ENCODE results near the gene IZUMO1R. TPM values are rescaled to one million over a fixed set of nuclear protein-coding genes. Genes with fewer than 3 reads are reported as not detected.

The IZUMO1R gene
- total and polyA plus RNA-seq, 2 donors (not counting 1 experiment from before 2014, with no cell fraction given), result not detected

- ATAC-seq (ENCODE audit: low read depth) (no peak), DNase-seq (no peak)
- Histone ChIP-seq H3K4me3 (ENCODE audit: control extremely low read depth in 1 of 5, extremely low read depth in 1 of 5, insufficient read depth in 1 of 5, low read depth in 2 of 5, low read length in 4 of 5) (no peak overlapping the region), H3K9me3 (ENCODE audit: control extremely low read depth in 1 of 3, control insufficient read depth in 2 of 3, insufficient read depth in 1 of 3, low read length in 2 of 3) (peaks cover 0 to 6% (median 0%) of the 10 kb centered on the region in 3 donors), H3K27me3 (replicated peaks in 1 of 4; ENCODE audit: control extremely low read depth in 1 of 4, control insufficient read depth in 3 of 4, insufficient read depth in 4 of 4, low read length in 3 of 4) (no peaks in the 10 kb centered on the region), H3K36me3 (replicated peaks in 1 of 2; ENCODE audit: control extremely low read depth in 1 of 2, control insufficient read depth in 1 of 2, extremely low read depth in 1 of 2, insufficient read depth in 2 of 2, low read length in 1 of 2) (no peaks in the 10 kb centered on the region), H3K27ac (ENCODE audit: low read length in 2 of 2) (no peak overlapping the region), H3K4me2 (replicated peaks; ENCODE audit: low read depth, low read length, poor library complexity, severe bottlenecking) (no peak overlapping the region), H3K79me2 (ENCODE audit: control insufficient read depth, insufficient read depth, low read length) (no peaks in the 10 kb centered on the region), H4K20me1 (ENCODE audit: control insufficient read depth, insufficient read depth, low read length, poor library complexity, severe bottlenecking) (no peaks in the 10 kb centered on the region), H2AFZ (ENCODE audit: insufficient read depth, low read depth, low read length, poor library complexity, severe bottlenecking) (no peak overlapping the region), H3K4me1 (ENCODE audit: control insufficient read depth in 2 of 2, insufficient read depth in 2 of 2, low read length in 2 of 2) (no peaks in the 10 kb centered on the region), H3K9ac (ENCODE audit: low read length) (no peak overlapping the region)
- Mint-ChIP-seq H3K27me3 (peaks cover 25% of the 10 kb centered on the region), H3K9me3 (ENCODE audit: insufficient read depth) (no peaks in the 10 kb centered on the region), H3K27ac (no peak overlapping the region), H3K4me1 (no peaks in the 10 kb centered on the region), H3K4me3 (no peak overlapping the region)
- intact Hi-C loops (cut with micrococcal nuclease), result no loop called here
- ChIA-PET CTCF (no interaction called here), POLR2A (no interaction called here)
- WGBS (ENCODE audit: insufficient coverage), result 89% methylated on average over 4 of the region's 5 CpGs
- TF ChIP-seq EZH2 (IDR thresholded peaks at IDR 0.05; ENCODE audit: borderline replicate concordance, insufficient read depth, low read depth, low read length, poor library complexity, severe bottlenecking), result no peak
- TF ChIP-seq, protein P1, sequence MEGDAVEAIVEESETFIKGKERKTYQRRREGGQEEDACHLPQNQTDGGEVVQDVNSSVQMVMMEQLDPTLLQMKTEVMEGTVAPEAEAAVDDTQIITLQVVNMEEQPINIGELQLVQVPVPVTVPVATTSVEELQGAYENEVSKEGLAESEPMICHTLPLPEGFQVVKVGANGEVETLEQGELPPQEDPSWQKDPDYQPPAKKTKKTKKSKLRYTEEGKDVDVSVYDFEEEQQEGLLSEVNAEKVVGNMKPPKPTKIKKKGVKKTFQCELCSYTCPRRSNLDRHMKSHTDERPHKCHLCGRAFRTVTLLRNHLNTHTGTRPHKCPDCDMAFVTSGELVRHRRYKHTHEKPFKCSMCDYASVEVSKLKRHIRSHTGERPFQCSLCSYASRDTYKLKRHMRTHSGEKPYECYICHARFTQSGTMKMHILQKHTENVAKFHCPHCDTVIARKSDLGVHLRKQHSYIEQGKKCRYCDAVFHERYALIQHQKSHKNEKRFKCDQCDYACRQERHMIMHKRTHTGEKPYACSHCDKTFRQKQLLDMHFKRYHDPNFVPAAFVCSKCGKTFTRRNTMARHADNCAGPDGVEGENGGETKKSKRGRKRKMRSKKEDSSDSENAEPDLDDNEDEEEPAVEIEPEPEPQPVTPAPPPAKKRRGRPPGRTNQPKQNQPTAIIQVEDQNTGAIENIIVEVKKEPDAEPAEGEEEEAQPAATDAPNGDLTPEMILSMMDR (IDR thresholded peaks at IDR 0.05), result no peak
Observed at GRCh38 chr11:94310191-94310875, 6.0 kb downstream of the IZUMO1R start.

- Histone ChIP-seq H2AFZ (ENCODE audit: insufficient read depth, low read depth, low read length, poor library complexity, severe bottlenecking) (no peak overlapping the region), H4K20me1 (ENCODE audit: control insufficient read depth, insufficient read depth, low read length, poor library complexity, severe bottlenecking) (no peaks in the 10 kb centered on the region), H3K4me3 (ENCODE audit: control extremely low read depth in 1 of 5, extremely low read depth in 1 of 5, insufficient read depth in 1 of 5, low read depth in 2 of 5, low read length in 4 of 5) (no peak overlapping the region), H3K9ac (ENCODE audit: low read length) (no peak overlapping the region), H3K79me2 (ENCODE audit: control insufficient read depth, insufficient read depth, low read length) (no peaks in the 10 kb centered on the region), H3K27me3 (replicated peaks in 1 of 4; ENCODE audit: control extremely low read depth in 1 of 4, control insufficient read depth in 3 of 4, insufficient read depth in 4 of 4, low read length in 3 of 4) (no peaks in the 10 kb centered on the region), H3K9me3 (ENCODE audit: control extremely low read depth in 1 of 3, control insufficient read depth in 2 of 3, insufficient read depth in 1 of 3, low read length in 2 of 3) (peaks cover 0 to 6% (median 0%) of the 10 kb centered on the region in 3 donors), H3K27ac (ENCODE audit: low read length in 2 of 2) (no peak overlapping the region), H3K4me1 (ENCODE audit: control insufficient read depth in 2 of 2, insufficient read depth in 2 of 2, low read length in 2 of 2) (no peaks in the 10 kb centered on the region), H3K36me3 (replicated peaks in 1 of 2; ENCODE audit: control extremely low read depth in 1 of 2, control insufficient read depth in 1 of 2, extremely low read depth in 1 of 2, insufficient read depth in 2 of 2, low read length in 1 of 2) (no peaks in the 10 kb centered on the region), H3K4me2 (replicated peaks; ENCODE audit: low read depth, low read length, poor library complexity, severe bottlenecking) (no peak overlapping the region)
- Mint-ChIP-seq H3K4me1 (no peaks in the 10 kb centered on the region), H3K4me3 (no peak overlapping the region), H3K9me3 (ENCODE audit: insufficient read depth) (no peaks in the 10 kb centered on the region), H3K27ac (no peak overlapping the region), H3K27me3 (peaks cover 27% of the 10 kb centered on the region)
- 36% methylated on average over 1 of the region's 4 CpGs for WGBS (ENCODE audit: insufficient coverage)
- intact Hi-C loops (cut with micrococcal nuclease), result no loop called here
- TF ChIP-seq, protein P1 (IDR thresholded peaks at IDR 0.05), result no peak
- no peak for TF ChIP-seq EZH2 (IDR thresholded peaks at IDR 0.05; ENCODE audit: borderline replicate concordance, insufficient read depth, low read depth, low read length, poor library complexity, severe bottlenecking)
- DNase-seq (no peak), ATAC-seq (ENCODE audit: low read depth) (no peak)
- ChIA-PET CTCF (no interaction called here), POLR2A (no interaction called here)
Observed at GRCh38 chr11:94312339-94312738, 8.0 kb downstream of the IZUMO1R start.

Measured in B cell (primary cell).